SJSA1 (cell line): ENCODE results near the gene MRPL51. TPM values are rescaled to one million over a fixed set of nuclear protein-coding genes. Genes with fewer than 3 reads are reported as not detected.
"Not testable (repeated sequence)": the region's sequence is repeated elsewhere in the genome, so short reads cannot be mapped to it uniquely, and the experiment has no call there.

Experiments
- DNase-seq, 2 experiments: peaks; one replicate each; pipeline ENCODE4 v3.0.0-alpha.2; 2015 to 2020; ENCODE audit warnings: low spot score in 2 of 2, low read depth in 1 of 2
- H3K27ac ChIP-seq: fragments of 250-450 bp; sonication (Bioruptor Pico); 2 replicates; pipeline ENCODE4 v1.5.1; 2020; ENCODE audit warnings: mild to moderate bottlenecking, moderate library complexity
- H3K27me3 ChIP-seq: fragments of 250-450 bp; sonication (Bioruptor Pico); replicated peaks from 2 replicates; pipeline ENCODE4 v1.5.1; 2020; ENCODE audit warnings: mild to moderate bottlenecking, moderate library complexity
- H3K36me3 ChIP-seq: fragments of 250-450 bp; sonication (Bioruptor Pico); 2 replicates; pipeline ENCODE4 v1.5.1; 2020; ENCODE audit warnings: mild to moderate bottlenecking
- H3K4me1 ChIP-seq: fragments of 250-450 bp; sonication (Bioruptor Pico); replicated peaks from 2 replicates; pipeline ENCODE4 v1.6.1; 2021; ENCODE audit warnings: mild to moderate bottlenecking
- H3K4me3 ChIP-seq: fragments of 250-450 bp; sonication (Bioruptor Pico); 2 replicates; pipeline ENCODE4 v1.5.1; 2020; ENCODE audit warnings: mild to moderate bottlenecking
- H3K9me3 ChIP-seq: fragments of 250-450 bp; sonication (Bioruptor Pico); replicated peaks from 2 replicates; pipeline ENCODE4 v1.5.1; 2020; ENCODE audit warnings: mild to moderate bottlenecking
- total RNA-seq: library from RNA; depleted of rRNA; stranded (reverse); fragments of >200 nt; shearing (Covaris generic); gene quantifications from 2 replicates; pipeline ENCODE4 v1.2.3, GENCODE V29; 2014; rRNA removed

Gene MRPL51
- 213 and 264 TPM in 2 replicates for total RNA-seq

GRCh38 chr12:6492838-6493496 lies at the start of gene MRPL51:
TSS of gene MRPL51 (minus strand) at chr12:6493262. CDS start at chr12:6493136, 126 bp downstream.
- DNase-seq: peak; percentile 96 to 98
- peaks cover 51% of the 10 kb centered on the region for H3K36me3 ChIP-seq
- peak within 1 kb of the TSS; percentile 56 for H3K4me3 ChIP-seq
- H3K27ac ChIP-seq: peak within 1 kb of the TSS; percentile 94
- peaks cover 17% of the 10 kb centered on the region for H3K4me1 ChIP-seq
- H3K27me3 ChIP-seq: no peaks in the 10 kb centered on the region
- H3K9me3 ChIP-seq: no peaks in the 10 kb centered on the region

GRCh38 chr12:6542209-6543009 lies 49.3 kb upstream of the MRPL51 start:
- no peaks in the 10 kb centered on the region for H3K27me3 ChIP-seq
- H3K36me3 ChIP-seq: peaks cover 78% of the 10 kb centered on the region
- H3K4me1 ChIP-seq: peaks cover 22% of the 10 kb centered on the region
- no peak overlapping the region for H3K27ac ChIP-seq
- no peak for DNase-seq
- H3K4me3 ChIP-seq: no peak overlapping the region
- no peaks in the 10 kb centered on the region for H3K9me3 ChIP-seq

- no peak for DNase-seq
- Histone ChIP-seq H3K27me3 (no peaks in the 10 kb centered on the region), H3K4me1 (peaks cover 28% of the 10 kb centered on the region), H3K36me3 (peaks cover 78% of the 10 kb centered on the region), H3K4me3 (no peak overlapping the region), H3K9me3 (no peaks in the 10 kb centered on the region), H3K27ac (no peak overlapping the region; the same call in 1 of the 2 replicates)
Measured at GRCh38 chr12:6541371-6542165, 48.5 kb upstream of the MRPL51 start.

GRCh38 chr12:6540181-6540877 lies 47.3 kb upstream of the MRPL51 start:
- Histone ChIP-seq H3K9me3 (no peaks in the 10 kb centered on the region), H3K27me3 (no peaks in the 10 kb centered on the region), H3K4me1 (peaks cover 34% of the 10 kb centered on the region), H3K4me3 (no peak overlapping the region), H3K27ac (peak overlapping the region; percentile 30), H3K36me3 (peaks cover 81% of the 10 kb centered on the region)
- DNase-seq: peak; percentile 90 to 97

GRCh38 chr12:6539707-6540134 lies 46.7 kb upstream of the MRPL51 start:
- H3K4me3 ChIP-seq: no peak overlapping the region
- peaks cover 34% of the 10 kb centered on the region for H3K4me1 ChIP-seq
- H3K36me3 ChIP-seq: peaks cover 81% of the 10 kb centered on the region
- no peak overlapping the region for H3K27ac ChIP-seq
- H3K9me3 ChIP-seq: no peaks in the 10 kb centered on the region
- DNase-seq: peak in 1 of 2 experiments; percentile 9
- H3K27me3 ChIP-seq: no peaks in the 10 kb centered on the region

GRCh38 chr12:6539314-6539682 lies 46.2 kb upstream of the MRPL51 start:
- no peak overlapping the region for H3K27ac ChIP-seq

GRCh38 chr12:6538420-6539313 lies 45.6 kb upstream of the MRPL51 start:
- no peaks in the 10 kb centered on the region for H3K27me3 ChIP-seq
- no peaks in the 10 kb centered on the region for H3K9me3 ChIP-seq
- peaks cover 39% of the 10 kb centered on the region for H3K4me1 ChIP-seq
- no peak overlapping the region for H3K27ac ChIP-seq
- peak in 1 of 2 experiments; percentile 6 for DNase-seq
- peaks cover 78% of the 10 kb centered on the region for H3K36me3 ChIP-seq
- no peak overlapping the region for H3K4me3 ChIP-seq

More at GRCh38 chr12:6539314-6539682, 46.2 kb upstream of the MRPL51 start:
- DNase-seq: peak in 1 of 2 experiments; percentile 3
- peaks cover 34% of the 10 kb centered on the region for H3K4me1 ChIP-seq
- H3K27me3 ChIP-seq: no peaks in the 10 kb centered on the region
- H3K9me3 ChIP-seq: no peaks in the 10 kb centered on the region
- peaks cover 81% of the 10 kb centered on the region for H3K36me3 ChIP-seq
- no peak overlapping the region for H3K4me3 ChIP-seq

GRCh38 chr12:6537580-6538419 lies 44.7 kb upstream of the MRPL51 start:
- H3K4me1 ChIP-seq: peaks cover 48% of the 10 kb centered on the region
- H3K27me3 ChIP-seq, H3K27ac ChIP-seq, H3K9me3 ChIP-seq: not testable (repeated sequence)
- peak; percentile 77 to 87 for DNase-seq
- H3K4me3 ChIP-seq: peak overlapping the region; percentile 85
- H3K36me3 ChIP-seq: peaks cover 74% of the 10 kb centered on the region

- no peaks in the 10 kb centered on the region for H3K9me3 ChIP-seq
- peak overlapping the region; percentile 85 for H3K4me3 ChIP-seq
- no peaks in the 10 kb centered on the region for H3K27me3 ChIP-seq
- H3K27ac ChIP-seq: no peak overlapping the region
- DNase-seq: peak in 1 of 2 experiments; percentile 14
- H3K4me1 ChIP-seq: peaks cover 55% of the 10 kb centered on the region
- peaks cover 71% of the 10 kb centered on the region for H3K36me3 ChIP-seq
Measured at GRCh38 chr12:6536894-6537579, 44.0 kb upstream of the MRPL51 start.

GRCh38 chr12:6535960-6536847 lies 43.1 kb upstream of the MRPL51 start:
- Histone ChIP-seq H3K27me3 (no peaks in the 10 kb centered on the region), H3K4me1 (peaks cover 58% of the 10 kb centered on the region), H3K27ac (peak overlapping the region; percentile 77), H3K9me3 (no peaks in the 10 kb centered on the region), H3K4me3 (peak overlapping the region; percentile 85), H3K36me3 (peaks cover 75% of the 10 kb centered on the region)
- DNase-seq: peak in 1 of 2 experiments; percentile 11

GRCh38 chr12:6535697-6535946 lies 42.6 kb upstream of the MRPL51 start:
- peaks cover 52% of the 10 kb centered on the region for H3K4me1 ChIP-seq
- DNase-seq: no peak
- H3K36me3 ChIP-seq: peaks cover 77% of the 10 kb centered on the region

More at GRCh38 chr12:6535697-6535946, 42.6 kb upstream of the MRPL51 start:
- Histone ChIP-seq H3K9me3 (no peaks in the 10 kb centered on the region), H3K4me3 (peak overlapping the region; percentile 85), H3K27me3 (no peaks in the 10 kb centered on the region), H3K27ac (peak overlapping the region; percentile 77)
